Measurements from ENCODE around the gene TLE4.

The TLE4 gene

GRCh38 chr9:79665931-79666330, 94.2 kb downstream of the TLE4 start:
- DNase-seq, result peak; percentile 71 to 78

DNA sequence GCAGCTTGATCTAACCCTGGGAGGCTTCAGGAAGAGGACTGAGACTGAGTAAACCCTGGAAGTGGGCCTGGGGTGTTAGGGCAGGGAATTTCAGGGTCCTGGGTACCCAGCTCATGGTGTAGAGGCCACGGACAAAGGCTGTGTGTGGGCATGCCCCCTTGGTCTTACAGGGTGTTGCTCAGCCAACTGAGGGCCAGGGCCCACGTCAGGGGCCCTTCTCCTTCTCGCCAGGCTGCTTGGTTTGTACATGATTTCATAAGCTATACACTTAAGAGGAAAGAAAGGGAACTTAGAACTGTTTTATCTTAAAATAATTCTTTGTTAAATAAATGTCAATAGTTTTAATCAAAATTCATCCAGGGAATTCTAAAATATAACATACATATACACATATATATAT, 95.4 kb downstream of the TLE4 start:
- DNase-seq, result peak; percentile 76 to 80

DNA sequence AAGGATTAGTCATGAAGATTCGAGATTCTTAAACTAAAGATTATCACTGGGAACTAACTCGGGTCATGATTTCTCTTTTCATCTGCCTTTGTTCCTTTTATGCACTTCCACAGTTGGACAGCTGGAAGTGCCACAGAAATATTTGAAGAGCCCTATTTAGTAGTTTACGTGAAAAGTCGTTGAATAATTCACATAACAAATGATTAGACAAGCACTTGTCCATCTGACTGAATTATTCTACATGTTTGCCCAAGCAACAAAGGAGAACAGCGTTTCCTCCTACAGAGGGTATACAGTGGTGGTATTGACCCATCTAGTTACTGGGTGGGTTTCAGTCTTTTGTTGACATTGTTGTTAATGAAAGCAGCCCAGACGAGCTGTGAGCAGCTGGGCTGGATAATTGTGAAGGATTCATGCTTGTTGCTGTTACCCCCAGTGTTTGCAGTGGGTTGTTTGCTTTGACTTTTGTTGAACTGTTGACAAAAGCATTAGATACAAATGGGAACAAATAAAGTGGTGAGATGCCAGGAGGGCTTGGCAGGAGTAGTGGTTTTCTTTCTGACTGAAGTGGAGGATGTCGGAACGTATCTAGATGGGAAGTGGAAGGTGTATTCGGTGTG, 96.2 kb downstream of the TLE4 start:
- no peak for DNase-seq

GRCh38 chr9:79668956-79669355, 97.2 kb downstream of the TLE4 start:
- no peak for DNase-seq

DNA sequence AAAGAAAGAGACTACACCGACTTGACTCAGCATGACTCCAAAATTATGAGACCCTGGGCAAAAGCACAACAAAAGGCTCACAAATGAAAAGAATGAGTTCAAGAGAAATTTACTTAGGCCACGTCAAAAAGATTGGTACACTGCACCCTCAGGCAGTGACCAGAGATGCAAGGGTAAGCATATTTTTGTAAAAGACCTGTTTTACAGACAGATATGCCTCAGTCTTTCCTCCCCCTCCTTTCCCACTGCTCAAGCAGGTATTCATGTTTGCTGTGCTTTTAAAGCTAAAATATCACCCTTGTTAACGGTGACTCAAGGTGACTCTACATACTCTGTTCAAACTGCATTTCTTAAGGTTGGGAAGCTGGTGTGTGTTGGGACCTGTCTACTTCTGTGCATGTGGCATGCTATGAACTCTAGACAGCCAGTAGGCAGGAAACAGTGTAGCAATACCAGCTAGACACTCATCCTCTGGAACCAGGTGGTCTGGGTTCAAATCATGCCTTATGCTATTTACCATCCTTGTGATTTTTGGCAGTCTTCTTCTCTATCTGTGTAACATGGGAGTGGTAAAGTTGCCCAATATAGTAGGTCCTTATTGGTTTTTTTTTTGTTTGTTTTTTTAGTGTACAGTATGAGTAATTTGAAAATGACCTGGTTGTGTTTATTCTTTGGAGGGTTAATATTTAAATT, 98.7 kb downstream of the TLE4 start:
- no peak for DNase-seq

- peak in 1 of 2 donors; percentile 16 for DNase-seq
Measured at GRCh38 chr9:79671558-79671957, 99.8 kb downstream of the TLE4 start.

GRCh38 chr9:79672236-79672635, 100.5 kb downstream of the TLE4 start:
- no peak for DNase-seq

GRCh38 chr9:79672891-79673290, 101.1 kb downstream of the TLE4 start:
- DNase-seq, result no peak

GRCh38 chr9:79673614-79674013, 101.8 kb downstream of the TLE4 start:
- no peak for DNase-seq

DNA sequence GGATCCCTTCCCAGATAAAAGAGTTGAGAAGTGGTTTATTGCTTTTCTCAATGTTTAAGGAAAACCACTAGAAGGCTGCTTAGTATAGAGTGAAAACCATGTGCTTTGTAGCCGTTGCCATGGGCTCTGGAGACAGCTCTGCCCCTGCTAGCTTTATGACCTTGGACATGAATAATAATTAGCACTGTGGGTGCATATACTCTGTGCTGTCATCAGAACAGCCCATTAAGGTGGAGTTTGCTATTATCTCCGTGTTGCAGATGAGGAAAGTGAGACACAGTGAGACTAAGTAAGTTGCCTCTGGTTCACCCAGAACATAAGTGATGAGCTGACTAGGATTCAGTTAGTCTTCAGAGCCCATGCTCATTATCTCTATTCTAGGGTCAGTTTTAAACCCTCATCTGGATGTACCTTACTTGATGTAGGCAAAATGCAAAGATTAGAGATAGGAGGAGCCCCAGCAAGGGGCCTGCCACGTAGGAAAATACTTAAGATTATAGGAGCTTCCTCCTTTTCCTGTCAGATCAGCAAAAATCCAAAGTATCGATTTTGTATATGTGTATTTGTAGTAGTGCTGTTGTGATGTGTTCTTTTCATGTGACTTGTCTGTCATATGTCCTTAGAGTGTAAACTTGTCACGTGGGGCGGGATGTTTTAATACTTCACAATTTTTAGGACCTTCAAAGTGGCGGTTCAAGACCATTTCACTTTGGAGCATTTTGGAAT, 102.5 kb downstream of the TLE4 start:
- no peak for DNase-seq

DNA sequence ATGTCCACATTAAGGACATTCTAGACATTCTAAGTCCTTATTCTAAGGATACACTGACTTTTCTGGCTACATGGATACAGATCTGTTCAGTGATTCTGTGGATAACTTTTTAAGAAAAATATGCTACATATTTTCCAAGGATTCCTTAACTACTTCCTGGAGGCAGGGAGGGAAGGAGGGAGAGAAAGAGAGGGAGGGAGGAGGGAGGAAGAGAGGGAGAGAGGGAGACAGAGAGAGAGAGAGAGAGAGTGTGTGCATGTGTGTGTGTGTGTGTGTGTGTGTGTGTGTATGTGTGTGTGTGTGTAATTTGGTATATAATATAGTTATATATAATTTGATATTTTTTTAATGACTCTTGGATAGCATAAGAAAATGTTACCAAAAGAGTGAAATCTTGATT, 109.8 kb downstream of the TLE4 start:
- DNase-seq, result no peak

- DNase-seq, result no peak
Measured at GRCh38 chr9:79682076-79682736, 110.4 kb downstream of the TLE4 start.

DNA sequence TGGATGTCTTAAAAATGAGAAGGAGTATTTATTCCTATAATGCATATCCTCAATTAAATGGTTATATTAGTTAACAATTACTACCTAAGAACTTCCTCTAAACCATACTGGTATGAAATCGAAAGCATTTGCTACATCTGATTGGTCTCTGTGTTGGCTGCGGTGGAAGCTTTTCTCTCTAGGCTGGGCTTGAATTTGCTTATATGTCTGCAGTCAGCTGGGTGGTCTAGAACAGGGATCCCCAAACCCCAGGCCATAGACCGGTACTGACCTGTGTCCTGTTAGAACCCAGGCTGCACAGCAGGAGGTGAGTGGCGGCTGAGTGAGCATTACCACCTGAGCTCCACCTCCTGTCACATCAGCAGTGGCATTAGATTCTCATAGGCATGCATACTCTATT, 112.3 kb downstream of the TLE4 start:
- no peak for DNase-seq

GRCh38 chr9:79684711-79685575, 113.2 kb downstream of the TLE4 start:
- no peak for DNase-seq

- no peak for DNase-seq
Measured at GRCh38 chr9:79685577-79685976, 113.8 kb downstream of the TLE4 start.

GRCh38 chr9:79686381-79687130, 114.8 kb downstream of the TLE4 start:
- no peak for DNase-seq

- no peak for DNase-seq
Measured at GRCh38 chr9:79687131-79687447, 115.3 kb downstream of the TLE4 start.

- no peak for DNase-seq
Measured at GRCh38 chr9:79688363-79688762, 116.6 kb downstream of the TLE4 start.

GRCh38 chr9:79689576-79689975, 117.8 kb downstream of the TLE4 start:
- DNase-seq, result no peak

GRCh38 chr9:79691496-79691895, 119.7 kb downstream of the TLE4 start:
- no peak for DNase-seq

- no peak for DNase-seq
Measured at GRCh38 chr9:79692857-79693571, 121.2 kb downstream of the TLE4 start.

Data from inflammatory macrophage treated with lipopolysaccharide for 1 hour (primary cell).